DND-41 (cell line): Measurements from ENCODE around the gene DGKI.

Experiments used
- ATAC-seq: fragments of 200-7000 bp; cut with Tn5 transposase; 3 replicates; pipeline ENCODE4 v1.9.1; 2021; ENCODE audit warnings: low read depth; ENCODE audit not compliant: insufficient read depth
- DNase-seq: peaks from one replicate; pipeline ENCODE4 v3.0.0-alpha.2; 2020
- H2AFZ ChIP-seq: 2 replicates; pipeline ENCODE4 v1.6.0; 2012; ENCODE audit warnings: low read depth, low read length
- H3K27ac ChIP-seq: 2 replicates; pipeline ENCODE4 v1.5.1; 2012; ENCODE audit warnings: low read length, inconsistent platforms
- H3K27me3 ChIP-seq: fragments of 200-600 bp; sonication (generic); 2 replicates; pipeline ENCODE4 v1.6.0; 2012; ENCODE audit warnings: low read length, mild to moderate bottlenecking, inconsistent platforms; ENCODE audit not compliant: insufficient read depth, poor library complexity
- H3K36me3 ChIP-seq: 2 replicates; pipeline ENCODE4 v1.5.1; 2012; ENCODE audit warnings: low read length, inconsistent platforms; ENCODE audit not compliant: insufficient read depth
- H3K4me1 ChIP-seq: 2 replicates; pipeline ENCODE4 v1.5.1; 2012; ENCODE audit warnings: mild to moderate bottlenecking, low read length; ENCODE audit not compliant: insufficient read depth
- H3K4me2 ChIP-seq: 2 replicates; pipeline ENCODE4 v1.6.0; 2012; ENCODE audit warnings: mild to moderate bottlenecking, moderate library complexity, low read length, inconsistent platforms; ENCODE audit not compliant: insufficient read depth
- H3K4me3 ChIP-seq, 2 experiments: fragments of 200-600 bp in 1 of 2; shearing (Covaris generic) in 1 of 2; 2 replicates each; pipeline ENCODE4 v1.5.1; 2012 to 2016; ENCODE audit warnings: inconsistent platforms in 2 of 2, low read length in 2 of 2, mild to moderate bottlenecking in 2 of 2, low read depth in 1 of 2, moderate library complexity in 1 of 2
- H3K79me2 ChIP-seq: 2 replicates; pipeline ENCODE4 v1.6.0; 2012; ENCODE audit warnings: low read length, inconsistent platforms; ENCODE audit not compliant: insufficient read depth
- H3K9ac ChIP-seq: 2 replicates; pipeline ENCODE4 v1.6.0; 2012; ENCODE audit warnings: low read depth, mild to moderate bottlenecking, inconsistent platforms, low read length, moderate library complexity
- H3K9me3 ChIP-seq: 2 replicates; pipeline ENCODE4 v1.5.1; 2012; ENCODE audit warnings: low read length, moderate library complexity, mild to moderate bottlenecking, inconsistent platforms; ENCODE audit not compliant: insufficient read depth, severe bottlenecking
- H4K20me1 ChIP-seq: 2 replicates; pipeline ENCODE4 v1.6.0; 2012; ENCODE audit warnings: low read length; ENCODE audit not compliant: insufficient read depth
- EZH2 ChIP-seq: IDR thresholded peaks from 3 replicates; pipeline ENCODE4 v1.6.1; 2012; ENCODE audit warnings: borderline replicate concordance, low read depth, mild to moderate bottlenecking, moderate library complexity, low read length, inconsistent platforms; ENCODE audit not compliant: severe bottlenecking
- TF ChIP-seq, protein P1 (sequence below): IDR thresholded peaks from 2 replicates; pipeline ENCODE4 v1.5.1; 2012; ENCODE audit warnings: borderline replicate concordance, low read length, moderate library complexity, mild to moderate bottlenecking; ENCODE audit not compliant: poor library complexity, severe bottlenecking; ENCODE audit errors: extremely low read depth

The DGKI gene

DNA sequence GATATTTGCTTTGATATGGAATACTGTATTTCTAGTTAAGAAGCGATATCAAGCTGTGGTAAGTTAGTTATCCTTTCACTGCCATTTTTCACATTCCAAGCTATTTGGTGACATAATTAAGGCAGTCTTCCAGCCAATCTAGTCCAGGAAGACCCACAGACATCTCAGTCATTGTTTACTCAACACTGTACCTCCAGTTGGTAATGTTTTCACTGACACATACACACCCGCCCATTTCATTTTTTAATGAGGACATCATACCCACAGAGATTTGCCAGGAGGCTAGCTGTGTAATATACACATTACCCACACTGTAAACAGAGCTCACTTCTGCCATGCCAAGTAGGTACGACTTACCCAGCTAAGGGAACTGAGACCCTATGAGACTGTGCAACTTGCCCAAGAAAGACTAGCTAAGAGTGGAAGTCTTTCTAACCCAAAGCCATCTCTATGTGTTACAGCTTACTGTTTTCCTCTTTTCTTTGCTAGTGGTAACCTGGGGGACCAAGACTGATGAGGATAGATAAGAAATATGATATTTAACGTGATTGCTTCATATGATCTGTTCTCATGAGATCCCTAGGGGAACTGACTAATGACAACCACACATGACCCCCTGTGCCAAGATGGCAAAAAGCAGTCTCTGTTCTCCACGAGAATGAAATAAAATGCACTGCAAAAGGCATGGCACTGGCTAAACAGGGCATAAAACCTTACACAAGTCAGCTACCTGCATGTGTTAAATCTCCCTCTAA, 179.0 kb downstream of the DGKI start:
- no peak overlapping the region for H2AFZ ChIP-seq
- no peaks in the 10 kb centered on the region for H4K20me1 ChIP-seq
- ATAC-seq (no peak), DNase-seq (no peak)
- H3K9ac ChIP-seq, result no peak overlapping the region
- no peaks in the 10 kb centered on the region for H3K36me3 ChIP-seq
- H3K27me3 ChIP-seq, result peaks cover 5% of the 10 kb centered on the region
- no peaks in the 10 kb centered on the region for H3K4me1 ChIP-seq
- no peak overlapping the region for H3K27ac ChIP-seq
- TF ChIP-seq, protein P1, sequence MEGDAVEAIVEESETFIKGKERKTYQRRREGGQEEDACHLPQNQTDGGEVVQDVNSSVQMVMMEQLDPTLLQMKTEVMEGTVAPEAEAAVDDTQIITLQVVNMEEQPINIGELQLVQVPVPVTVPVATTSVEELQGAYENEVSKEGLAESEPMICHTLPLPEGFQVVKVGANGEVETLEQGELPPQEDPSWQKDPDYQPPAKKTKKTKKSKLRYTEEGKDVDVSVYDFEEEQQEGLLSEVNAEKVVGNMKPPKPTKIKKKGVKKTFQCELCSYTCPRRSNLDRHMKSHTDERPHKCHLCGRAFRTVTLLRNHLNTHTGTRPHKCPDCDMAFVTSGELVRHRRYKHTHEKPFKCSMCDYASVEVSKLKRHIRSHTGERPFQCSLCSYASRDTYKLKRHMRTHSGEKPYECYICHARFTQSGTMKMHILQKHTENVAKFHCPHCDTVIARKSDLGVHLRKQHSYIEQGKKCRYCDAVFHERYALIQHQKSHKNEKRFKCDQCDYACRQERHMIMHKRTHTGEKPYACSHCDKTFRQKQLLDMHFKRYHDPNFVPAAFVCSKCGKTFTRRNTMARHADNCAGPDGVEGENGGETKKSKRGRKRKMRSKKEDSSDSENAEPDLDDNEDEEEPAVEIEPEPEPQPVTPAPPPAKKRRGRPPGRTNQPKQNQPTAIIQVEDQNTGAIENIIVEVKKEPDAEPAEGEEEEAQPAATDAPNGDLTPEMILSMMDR, result no peak
- no peak for TF ChIP-seq EZH2
- no peaks in the 10 kb centered on the region for H3K9me3 ChIP-seq
- H3K79me2 ChIP-seq, result no peaks in the 10 kb centered on the region
- no peak overlapping the region for H3K4me3 ChIP-seq
- no peak overlapping the region for H3K4me2 ChIP-seq

DNA sequence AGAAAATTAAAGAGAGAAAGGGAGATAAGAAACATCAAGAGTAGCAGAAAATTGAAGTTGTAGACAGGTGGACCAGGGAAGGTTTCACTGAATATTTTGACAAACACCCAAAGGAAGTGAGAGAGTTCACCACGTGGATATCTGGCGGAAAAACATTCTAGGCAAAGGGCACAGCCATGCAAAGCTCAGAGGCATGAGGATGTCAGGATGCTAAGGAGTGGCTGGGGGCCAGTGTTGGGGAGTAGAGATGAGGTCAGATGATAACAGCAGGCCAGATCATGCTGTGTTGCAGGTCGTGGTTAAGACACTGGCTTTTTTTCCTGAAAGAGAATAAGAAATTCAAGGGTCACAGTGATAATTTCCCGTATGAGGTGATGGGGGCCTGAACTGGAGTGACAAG, 181.9 kb downstream of the DGKI start:
- no peak overlapping the region for H3K4me2 ChIP-seq
- H3K36me3 ChIP-seq, result no peaks in the 10 kb centered on the region
- no peak overlapping the region for H2AFZ ChIP-seq
- no peaks in the 10 kb centered on the region for H3K79me2 ChIP-seq
- no peaks in the 10 kb centered on the region for H3K9me3 ChIP-seq
- no peak overlapping the region for H3K27ac ChIP-seq
- no peak overlapping the region for H3K9ac ChIP-seq
- no peaks in the 10 kb centered on the region for H3K4me1 ChIP-seq
- H4K20me1 ChIP-seq, result no peaks in the 10 kb centered on the region
- DNase-seq, result no peak
- TF ChIP-seq, protein P1, result no peak
- no peak for TF ChIP-seq EZH2
- H3K4me3 ChIP-seq, result no peak overlapping the region
- peaks cover 5% of the 10 kb centered on the region for H3K27me3 ChIP-seq
- ATAC-seq, result no peak

DNA sequence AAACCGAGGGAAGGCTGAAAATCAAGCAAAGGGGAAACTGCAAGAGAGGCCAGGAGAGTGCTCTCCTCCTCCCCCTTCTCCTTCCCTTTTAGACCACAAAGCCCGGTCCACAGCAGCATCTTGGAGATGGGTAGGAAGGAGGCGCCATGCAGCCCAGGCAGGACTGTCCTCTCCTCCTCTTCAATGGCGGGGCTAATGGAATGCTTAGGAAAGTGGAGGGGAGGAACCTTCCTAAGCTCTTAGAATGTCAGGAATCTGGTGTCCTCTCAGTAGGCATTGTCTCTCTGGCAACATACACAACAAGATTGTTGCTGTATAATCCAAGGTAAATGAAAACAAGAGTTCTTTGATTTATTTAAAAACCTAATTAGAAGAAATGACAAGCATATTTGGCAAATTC, 185.1 kb downstream of the DGKI start:
- no peak for DNase-seq

More for the DNA sequence above, 185.1 kb downstream of the DGKI start:
- Histone ChIP-seq H3K4me1 (no peaks in the 10 kb centered on the region), H3K79me2 (no peaks in the 10 kb centered on the region), H3K4me2 (no peak overlapping the region), H4K20me1 (no peaks in the 10 kb centered on the region), H2AFZ (no peak overlapping the region), H3K27me3 (peaks cover 14% of the 10 kb centered on the region), H3K27ac (no peak overlapping the region), H3K9me3 (no peaks in the 10 kb centered on the region), H3K4me3 (no peak overlapping the region), H3K36me3 (no peaks in the 10 kb centered on the region), H3K9ac (no peak overlapping the region)
- no peak for ATAC-seq
- TF ChIP-seq, protein P1, result no peak
- no peak for TF ChIP-seq EZH2
